ENCODE results near the gene THADA. TPM values are rescaled to one million over a fixed set of nuclear protein-coding genes. Genes with fewer than 3 reads are reported as not detected.

Gene THADA
- total RNA-seq, 1 donor from 2014 or later: 29.3 TPM

GRCh38 chr2:43246641-43247040 is 349.2 kb downstream of the THADA start:
- H3F3A ChIP-seq (ENCODE audit: low read depth): peaks cover 13% of the 10 kb centered on the region
- H3K27me3 ChIP-seq: no peaks in the 10 kb centered on the region
- H3K9me3 ChIP-seq (ENCODE audit: low read depth): no peaks in the 10 kb centered on the region
- Mint-ChIP-seq H3K36me3 (peaks cover 2% of the 10 kb centered on the region), H3K27ac (no peak overlapping the region), H3K4me3 (no peak overlapping the region), H3K9me3 (no peaks in the 10 kb centered on the region), H3K4me1 (peaks cover 6% of the 10 kb centered on the region), H3K27me3 (ENCODE audit: insufficient read depth, low read depth) (no peaks in the 10 kb centered on the region)
- H3K27ac ChIP-seq: no peak overlapping the region
- TF ChIP-seq CTCF (IDR thresholded peaks at IDR 0.05): no peak
- no peak for TF ChIP-seq EZH2 (IDR thresholded peaks at IDR 0.05)
- no peak for TF ChIP-seq EZH2phosphoT487 (IDR thresholded peaks at IDR 0.05)
- no peaks in the 10 kb centered on the region for H4K20me1 ChIP-seq (ENCODE audit: low read depth)
- H3K4me1 ChIP-seq: peaks cover 17% of the 10 kb centered on the region
- no peak overlapping the region for H3K4me3 ChIP-seq
- no peak overlapping the region for H3K9ac ChIP-seq
- no peak overlapping the region for H2AFZ ChIP-seq (replicated peaks)
- H3K4me2 ChIP-seq: no peak overlapping the region
- DNase-seq (ENCODE audit: low spot score): no peak
- no peaks in the 10 kb centered on the region for H3K36me3 ChIP-seq
- H3K79me2 ChIP-seq (ENCODE audit: low read depth): no peaks in the 10 kb centered on the region

GRCh38 chr2:43241558-43241957 is 354.3 kb downstream of the THADA start:
- Mint-ChIP-seq H3K36me3 (peaks cover 3% of the 10 kb centered on the region), H3K27ac (no peak overlapping the region)
- H3K79me2 ChIP-seq (ENCODE audit: low read depth): no peaks in the 10 kb centered on the region

GRCh38 chr2:43240766-43241150 is 355.1 kb downstream of the THADA start:
- no peaks in the 10 kb centered on the region for H4K20me1 ChIP-seq (ENCODE audit: low read depth)
- H3K36me3 Mint-ChIP-seq: peaks cover 3% of the 10 kb centered on the region
- H3F3A ChIP-seq (ENCODE audit: low read depth): no peaks in the 10 kb centered on the region
- no peaks in the 10 kb centered on the region for H3K79me2 ChIP-seq (ENCODE audit: low read depth)
- H2AFZ ChIP-seq (replicated peaks): no peak overlapping the region
- H3K4me1 ChIP-seq: no peaks in the 10 kb centered on the region
- H3K9me3 ChIP-seq (ENCODE audit: low read depth): no peaks in the 10 kb centered on the region
- no peak overlapping the region for H3K4me3 ChIP-seq
- no peak overlapping the region for H3K4me2 ChIP-seq
- H3K36me3 ChIP-seq: no peaks in the 10 kb centered on the region
- no peaks in the 10 kb centered on the region for H3K4me1 Mint-ChIP-seq
- TF ChIP-seq CTCF (IDR thresholded peaks at IDR 0.05) (no peak), EZH2 (IDR thresholded peaks at IDR 0.05) (no peak), EZH2phosphoT487 (IDR thresholded peaks at IDR 0.05) (no peak)
- DNase-seq (ENCODE audit: low spot score): no peak
- H3K27ac Mint-ChIP-seq: no peak overlapping the region
- no peaks in the 10 kb centered on the region for H3K27me3 Mint-ChIP-seq (ENCODE audit: insufficient read depth, low read depth)
- no peak overlapping the region for H3K4me3 Mint-ChIP-seq
- no peaks in the 10 kb centered on the region for H3K9me3 Mint-ChIP-seq
- no peak overlapping the region for H3K9ac ChIP-seq
- no peaks in the 10 kb centered on the region for H3K27me3 ChIP-seq
- no peak overlapping the region for H3K27ac ChIP-seq

More at GRCh38 chr2:43241558-43241957, 354.3 kb downstream of the THADA start:
- Histone ChIP-seq H3K27me3 (no peaks in the 10 kb centered on the region), H4K20me1 (ENCODE audit: low read depth) (no peaks in the 10 kb centered on the region), H3K4me2 (no peak overlapping the region), H3K9ac (no peak overlapping the region), H3K4me1 (peaks cover under 1% of the 10 kb centered on the region), H3F3A (ENCODE audit: low read depth) (no peaks in the 10 kb centered on the region), H3K9me3 (ENCODE audit: low read depth) (no peaks in the 10 kb centered on the region), H3K4me3 (no peak overlapping the region), H2AFZ (replicated peaks) (no peak overlapping the region), H3K36me3 (no peaks in the 10 kb centered on the region), H3K27ac (no peak overlapping the region)
- DNase-seq (ENCODE audit: low spot score): no peak
- H3K27me3 Mint-ChIP-seq (ENCODE audit: insufficient read depth, low read depth): no peaks in the 10 kb centered on the region
- TF ChIP-seq CTCF (IDR thresholded peaks at IDR 0.05) (no peak), EZH2phosphoT487 (IDR thresholded peaks at IDR 0.05) (no peak), EZH2 (IDR thresholded peaks at IDR 0.05) (no peak)
- no peak overlapping the region for H3K4me3 Mint-ChIP-seq
- H3K4me1 Mint-ChIP-seq: no peaks in the 10 kb centered on the region
- no peaks in the 10 kb centered on the region for H3K9me3 Mint-ChIP-seq

Data from neural progenitor cell (in vitro differentiated cells).